GM21529 (cell line): ENCODE results near the gene NETO2.
"Not testable (repeated sequence)": the region's sequence is repeated elsewhere in the genome, so short reads cannot be mapped to it uniquely, and the experiment has no call there.

Experiments
- ATAC-seq: cut with Tn5 transposase; IDR thresholded peaks from one replicate; pipeline ENCODE4 v1.9.1; 2021; ENCODE audit not compliant: unreplicated experiment

Gene NETO2

DNA sequence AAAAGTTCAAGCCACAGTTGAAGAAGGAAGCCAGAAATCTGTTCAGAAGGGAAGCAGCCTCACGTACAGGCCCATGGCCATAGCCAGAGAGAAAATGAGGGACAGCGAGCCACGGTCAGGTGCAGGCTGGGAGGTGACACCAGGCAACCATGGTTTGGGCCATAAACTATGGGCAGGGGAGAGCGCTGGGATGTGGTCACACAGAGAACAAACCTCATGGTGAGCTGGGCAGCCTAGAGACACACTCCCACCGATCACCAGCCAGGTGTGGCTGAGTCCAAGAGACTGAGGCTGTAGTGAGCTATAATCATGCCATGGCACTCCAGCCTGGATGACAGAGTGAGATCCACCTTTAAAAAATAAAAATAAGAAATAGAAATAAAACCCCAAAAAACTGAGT is 76.5 kb downstream of the NETO2 start:
- no peak for ATAC-seq

DNA sequence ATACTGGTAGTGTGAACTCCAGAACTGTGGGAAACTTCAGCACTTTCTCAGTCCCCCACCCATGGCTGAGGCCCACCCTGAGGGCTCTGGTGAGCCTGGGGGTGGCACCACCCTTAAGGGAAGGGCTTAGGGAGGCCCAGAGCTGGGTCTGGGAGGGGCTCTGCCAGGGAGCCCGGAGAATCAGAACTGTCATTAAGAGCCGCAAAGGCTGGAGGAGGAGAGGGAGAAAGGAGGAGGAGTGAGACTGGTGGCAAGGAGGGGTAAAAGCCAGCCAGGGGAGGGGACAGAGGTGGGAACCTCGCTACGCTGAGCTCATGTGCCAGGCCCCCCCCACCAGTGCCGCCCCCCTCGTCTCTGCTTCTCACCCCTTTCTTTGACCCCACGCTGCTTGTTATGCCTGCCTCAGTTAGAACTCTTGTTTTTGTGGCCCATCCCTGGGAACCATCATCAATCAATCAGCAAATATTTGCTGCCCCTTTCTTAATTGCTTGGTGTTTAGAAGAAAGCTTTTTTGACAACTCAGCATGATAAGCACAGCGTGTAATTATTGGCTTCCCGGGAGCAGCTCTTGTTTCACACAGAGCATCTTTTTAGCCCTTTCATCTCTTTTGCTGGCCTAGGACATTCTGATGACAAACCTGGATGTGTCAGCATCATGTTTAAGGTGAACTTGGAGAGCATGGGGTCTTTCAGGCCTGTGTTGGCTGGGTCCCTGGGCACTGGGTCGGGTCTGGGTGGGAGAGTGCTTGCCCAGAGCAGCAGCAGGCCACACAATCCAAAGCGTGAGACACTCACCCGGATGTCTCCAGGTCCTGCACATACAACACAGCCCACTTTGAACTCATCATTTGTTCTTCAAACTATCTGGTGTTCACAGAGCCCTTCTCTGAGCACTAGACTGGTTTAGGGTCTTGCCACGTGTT is 77.7 kb downstream of the NETO2 start:
- no peak for ATAC-seq

DNA sequence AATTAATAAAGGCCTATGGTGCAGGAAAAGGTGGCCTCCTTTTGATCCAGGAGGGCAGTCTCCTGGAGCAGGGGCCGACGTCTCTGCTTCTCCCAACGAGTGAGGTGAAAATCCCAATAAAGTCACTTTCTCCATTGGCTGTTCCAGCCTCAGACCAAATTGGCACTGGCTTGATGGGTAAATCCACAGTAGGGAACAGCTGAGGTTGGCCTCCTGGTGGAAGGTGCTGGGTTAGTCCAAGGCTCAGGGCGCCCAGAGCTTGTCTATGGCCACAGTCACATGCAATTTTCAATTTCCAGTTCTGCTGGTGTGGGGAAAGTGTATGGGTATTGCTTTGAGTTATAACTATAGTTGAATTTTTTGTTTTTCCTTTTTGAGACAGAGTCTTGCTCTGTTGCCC is 79.0 kb downstream of the NETO2 start:
- no peak for ATAC-seq

DNA sequence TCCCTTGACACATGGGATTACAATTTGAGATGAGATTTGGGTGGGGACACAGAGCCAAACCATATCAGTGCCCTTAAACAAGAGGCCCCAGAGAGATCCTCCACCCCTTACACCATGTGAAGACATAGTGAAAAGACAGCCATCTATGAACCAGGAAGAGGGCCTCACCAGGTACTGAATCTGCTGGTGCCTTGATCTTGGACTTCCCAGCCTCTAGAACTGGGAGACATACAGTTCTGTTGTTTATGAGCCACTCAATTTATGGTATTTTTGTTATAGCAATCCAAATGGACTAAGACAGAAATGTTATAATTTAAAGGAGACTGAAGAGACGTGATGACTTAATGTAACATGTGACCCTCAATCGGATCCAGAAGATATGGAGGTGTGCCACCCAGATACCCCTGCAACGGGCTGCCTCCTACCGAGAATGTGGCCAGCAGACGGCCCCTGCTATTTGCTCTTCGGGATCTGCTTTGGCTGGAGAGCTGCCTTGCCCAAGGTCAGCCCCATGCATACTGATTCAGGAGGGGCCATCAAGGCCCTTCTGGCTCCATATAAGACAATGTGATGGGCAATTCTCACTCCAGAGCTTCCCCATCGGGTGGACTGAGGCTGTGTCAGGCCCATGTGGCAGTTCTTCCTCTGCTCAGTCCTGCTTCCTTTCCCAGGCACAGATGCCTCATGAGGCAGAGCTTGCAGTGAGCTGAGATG is 80.6 kb downstream of the NETO2 start:
- ATAC-seq = no peak

DNA sequence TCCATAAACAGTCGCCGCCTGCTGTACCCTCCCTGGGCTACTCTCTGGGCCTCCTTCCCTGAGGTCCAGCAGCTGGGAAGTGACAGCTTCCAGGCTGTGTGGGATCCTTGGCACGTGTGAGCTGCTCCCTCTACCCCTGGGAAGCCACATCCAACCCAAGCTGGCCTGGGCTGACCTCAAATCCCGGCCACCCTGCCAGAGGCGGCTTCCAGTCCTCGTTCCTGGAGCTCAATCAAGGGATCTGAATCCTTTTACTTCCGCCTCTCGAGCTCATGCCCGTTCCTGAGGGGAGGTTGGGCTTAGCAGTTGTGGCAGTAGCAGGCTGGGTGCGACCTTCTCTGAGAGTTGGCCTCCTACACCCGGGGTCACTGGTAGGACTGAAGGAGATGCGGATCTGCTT is 82.5 kb downstream of the NETO2 start:
- ATAC-seq = no peak

DNA sequence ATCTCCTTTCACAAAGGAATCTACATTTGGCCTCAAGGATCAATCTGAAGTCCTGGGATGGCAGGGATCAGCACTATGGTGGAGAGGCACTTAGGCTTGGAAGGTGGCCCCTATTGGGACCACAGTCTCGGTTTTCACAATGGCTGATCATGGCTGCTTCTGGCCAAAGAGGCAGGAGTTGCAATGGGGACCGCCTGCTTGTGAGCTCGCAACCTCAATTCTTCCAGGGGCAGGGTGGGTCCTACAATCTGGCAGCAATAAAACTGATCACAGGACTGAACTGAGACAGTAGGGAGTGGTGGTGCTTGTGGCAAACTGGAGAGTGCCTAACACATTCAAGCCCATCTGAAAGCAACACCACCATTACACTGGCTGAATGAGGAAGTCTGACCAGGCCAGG is 83.1 kb downstream of the NETO2 start:
- no peak for ATAC-seq

DNA sequence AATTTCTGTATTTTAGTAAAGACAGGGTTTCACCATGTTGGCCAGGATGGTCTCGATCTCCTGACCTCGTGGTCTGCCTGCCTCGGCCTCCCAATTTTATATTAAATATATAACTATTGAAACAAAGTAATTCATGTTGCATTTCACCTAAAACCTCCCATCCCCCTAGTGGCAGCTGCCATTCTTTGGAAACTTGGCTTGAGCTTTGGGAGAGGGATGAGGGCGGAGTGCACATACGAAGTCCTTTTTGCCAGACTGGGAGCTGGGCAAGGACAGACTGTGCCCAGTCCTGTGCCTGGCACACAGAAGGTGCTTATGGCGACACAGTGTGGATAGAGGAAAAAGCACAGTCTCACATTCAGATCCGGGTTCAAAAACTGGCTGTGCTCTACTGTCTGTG is 83.8 kb downstream of the NETO2 start:
- no peak for ATAC-seq

DNA sequence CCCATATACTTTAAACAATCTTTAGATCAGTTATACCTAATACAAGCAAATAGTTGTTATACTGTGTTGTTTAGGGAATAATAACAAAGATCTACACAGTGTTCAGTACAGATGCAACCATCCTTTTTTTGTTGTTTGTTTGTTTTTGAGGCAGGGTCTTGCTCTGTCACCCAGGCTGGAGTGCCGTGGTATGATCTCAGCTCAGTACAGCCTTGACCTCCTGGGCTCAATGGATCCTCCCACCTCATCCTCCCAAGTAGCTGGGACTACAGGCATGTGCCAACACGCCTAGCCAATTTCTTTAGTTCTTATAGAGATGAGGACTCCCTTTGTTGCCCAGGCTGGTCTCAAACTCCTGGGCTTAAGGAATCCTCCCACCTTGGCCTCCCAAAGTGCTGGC is 84.6 kb downstream of the NETO2 start:
- ATAC-seq = not testable (repeated sequence)

DNA sequence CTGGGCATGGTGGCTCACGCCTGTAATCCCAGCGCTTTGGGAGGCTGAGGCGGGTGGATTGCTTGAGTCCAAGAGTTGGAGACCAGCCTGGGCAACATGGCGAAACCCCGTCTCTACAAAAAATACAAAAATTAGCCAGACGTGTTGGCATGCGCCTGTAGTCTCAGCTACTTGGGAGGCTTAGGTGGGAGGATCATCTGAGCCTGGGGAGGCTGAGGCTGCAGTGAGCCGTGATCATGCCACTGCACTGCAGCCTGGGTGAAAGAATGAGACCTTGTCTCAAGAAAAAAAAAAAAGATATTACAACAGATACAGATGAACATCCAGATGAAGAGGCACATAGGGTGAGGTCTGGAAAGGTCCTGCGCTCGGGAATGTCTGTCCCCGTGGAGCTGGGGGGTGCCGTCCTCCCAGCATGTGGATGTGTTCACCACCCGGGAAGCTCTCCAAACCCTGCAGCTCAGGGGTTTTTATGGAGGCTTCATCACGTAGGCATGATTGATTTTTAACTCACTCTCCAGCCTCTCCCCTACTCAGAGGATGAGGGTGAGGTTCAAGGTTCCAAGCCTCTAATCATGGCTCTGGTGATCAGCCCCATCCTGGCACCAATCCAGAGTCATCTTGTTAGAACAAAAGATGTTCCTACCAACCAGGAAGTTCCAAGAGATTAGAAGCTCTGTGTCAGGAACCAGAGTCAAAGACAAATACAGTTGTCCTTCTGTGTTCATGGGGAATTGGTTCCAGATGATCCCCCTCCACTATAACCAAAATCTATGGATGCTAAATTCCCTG is 85.3 kb downstream of the NETO2 start:
- no peak for ATAC-seq

DNA sequence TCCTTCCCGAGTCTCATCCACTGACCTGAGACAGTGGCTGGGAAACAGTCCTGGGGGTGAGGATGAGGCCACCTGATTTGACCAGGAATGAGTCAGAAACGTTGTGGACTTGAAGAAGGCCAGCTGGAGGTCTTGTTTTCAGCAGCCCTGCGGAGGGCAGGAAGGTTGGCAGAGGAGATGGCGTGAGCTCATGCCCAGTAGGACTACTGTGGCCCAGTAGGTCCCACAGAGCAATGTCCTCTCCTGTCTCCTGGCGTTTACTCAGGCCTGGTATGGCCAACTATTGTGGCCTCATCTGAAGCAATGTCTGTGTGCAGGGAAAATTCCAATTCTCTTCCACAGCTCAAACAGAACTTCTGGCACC is 86.1 kb downstream of the NETO2 start:
- ATAC-seq = no peak

DNA sequence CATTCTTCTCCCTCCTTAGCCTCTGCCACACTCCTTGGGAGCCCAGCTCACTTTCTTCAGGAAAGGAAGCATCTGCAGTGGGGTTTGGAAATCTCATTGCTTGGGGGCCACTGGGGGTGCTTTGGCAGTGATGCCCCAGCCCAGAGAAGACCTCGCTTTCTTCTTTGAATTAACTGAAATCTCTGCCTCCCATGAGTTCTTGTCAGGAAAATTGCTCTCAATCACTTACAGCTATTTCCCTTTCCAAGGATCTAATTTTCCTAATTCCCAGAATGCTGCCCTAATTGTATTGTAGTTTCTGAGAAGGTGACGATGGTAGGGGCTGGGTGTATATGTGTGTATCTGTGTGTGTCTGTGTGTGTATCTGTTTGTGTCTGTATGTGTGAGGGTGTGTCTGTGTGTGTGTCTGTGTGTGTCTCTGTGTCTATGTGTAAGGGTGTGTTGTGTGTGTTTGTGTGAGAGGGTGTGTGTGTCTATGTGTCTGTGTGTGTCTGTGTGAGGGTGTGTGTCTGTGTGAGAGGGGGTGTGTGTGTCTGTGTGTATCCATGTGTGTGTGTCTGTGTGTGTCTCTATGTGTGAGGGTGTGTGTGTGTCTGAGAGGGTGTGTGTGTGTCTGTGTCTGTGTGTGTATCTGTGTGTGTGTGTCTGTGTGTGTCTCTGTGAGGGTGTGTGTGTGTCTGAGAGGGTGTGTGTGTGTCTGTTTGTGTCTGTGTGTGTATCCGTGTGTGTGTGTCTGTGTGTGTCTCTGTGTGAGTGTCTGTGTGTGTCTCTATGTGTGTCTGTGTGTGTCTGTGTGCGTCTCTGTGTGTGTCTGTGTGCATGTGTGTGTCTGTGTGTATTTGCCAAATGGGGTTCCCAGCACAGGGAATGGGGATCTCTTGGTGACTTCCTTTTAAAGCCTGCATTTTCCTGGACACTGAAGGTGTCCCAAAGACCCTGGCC is 86.8 kb downstream of the NETO2 start:
- no peak for ATAC-seq

DNA sequence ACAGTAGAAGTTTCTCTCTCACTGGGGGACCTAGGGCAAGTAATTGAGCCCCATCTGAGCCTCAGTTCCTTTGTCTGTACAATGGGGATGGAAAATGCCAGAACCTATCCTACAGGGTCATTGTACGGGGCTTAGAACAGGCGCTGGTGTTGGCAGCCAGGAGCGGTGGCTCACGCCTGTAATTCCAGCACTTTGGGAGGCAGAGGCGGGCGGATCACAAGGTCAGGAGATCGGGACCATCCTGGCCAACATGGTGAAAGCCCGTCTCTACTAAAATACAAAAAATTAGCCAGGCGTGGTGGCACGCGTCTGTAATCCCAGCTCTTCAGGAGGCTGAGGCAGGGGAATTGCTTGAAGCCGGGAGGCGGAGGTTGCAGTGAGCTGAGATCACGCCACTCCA is 87.7 kb downstream of the NETO2 start:
- not testable (repeated sequence) for ATAC-seq

DNA sequence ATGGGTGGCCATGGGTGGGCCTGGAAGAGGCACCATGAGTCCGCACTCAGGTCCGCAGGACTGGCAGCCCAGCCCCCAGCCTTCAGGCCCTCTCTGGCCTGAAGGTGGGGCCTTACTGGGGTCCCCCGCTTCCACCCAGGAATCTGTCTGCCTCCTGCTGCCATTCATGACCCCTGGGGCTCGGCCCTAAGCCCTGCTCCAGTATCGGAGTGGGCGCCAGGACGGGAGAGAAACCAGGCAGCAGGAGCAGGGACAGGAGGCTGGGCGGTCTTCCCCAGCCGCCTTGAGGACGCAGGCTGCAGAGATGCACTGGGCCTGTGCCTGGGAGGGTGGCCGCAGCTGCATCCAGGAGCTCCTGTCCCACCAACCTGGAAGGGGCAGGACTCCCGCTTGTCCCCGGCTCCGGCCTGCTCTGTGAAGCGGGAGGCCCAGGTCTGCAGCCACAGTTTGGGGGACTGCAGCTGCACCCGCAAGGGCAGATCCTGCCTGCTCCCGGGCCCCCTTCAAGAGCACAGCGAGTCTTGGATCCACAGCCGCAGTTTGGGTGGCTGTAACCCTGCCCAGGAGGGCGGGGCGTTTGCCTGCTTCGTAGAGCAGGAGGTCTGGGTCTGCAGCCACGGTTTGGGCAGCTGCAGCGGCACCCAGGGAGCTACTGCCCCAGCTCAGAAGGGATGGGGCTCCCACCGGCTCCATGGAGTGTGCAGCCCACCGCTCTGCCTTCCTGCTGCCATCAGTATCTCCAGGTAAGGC is 88.4 kb downstream of the NETO2 start:
- ATAC-seq = no peak

DNA sequence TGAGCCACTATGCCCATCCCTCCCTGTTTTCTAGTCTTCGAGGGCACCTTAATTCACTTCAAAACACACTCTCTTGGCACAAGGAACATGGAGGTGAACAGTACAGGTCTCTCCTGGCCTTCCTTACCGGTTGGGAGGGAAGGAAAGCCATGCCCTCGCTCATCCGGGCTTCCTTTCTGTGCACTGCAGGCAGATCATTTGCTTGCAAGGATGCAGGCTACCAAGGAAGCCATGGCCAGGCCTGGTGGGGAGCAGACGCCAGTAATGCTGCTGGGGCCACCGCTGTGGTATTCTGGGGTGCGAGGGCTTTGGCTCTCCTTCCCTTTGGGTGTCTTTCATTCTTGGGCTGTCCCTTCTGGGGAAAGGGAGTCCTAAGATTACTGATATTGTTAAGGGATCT is 89.4 kb downstream of the NETO2 start:
- ATAC-seq = no peak

DNA sequence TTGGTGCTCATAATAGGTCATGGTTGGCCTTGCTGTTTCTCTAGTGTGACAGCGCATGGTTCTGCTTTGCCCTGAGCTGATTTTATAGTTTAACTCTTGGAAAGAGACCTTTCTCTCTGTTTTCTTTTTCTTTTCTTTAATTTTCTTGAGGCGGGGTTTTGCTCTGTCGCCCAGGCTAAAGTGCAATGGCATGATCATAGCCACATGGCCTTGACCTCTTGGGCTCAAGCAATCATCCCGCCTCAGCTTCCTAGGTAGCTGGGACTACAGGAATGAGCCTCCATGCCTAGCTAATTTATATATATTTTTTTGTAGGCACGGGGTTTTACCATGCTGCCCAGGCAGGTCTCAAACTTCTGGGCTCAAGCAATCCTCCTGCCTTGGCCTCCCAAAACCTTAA is 89.8 kb downstream of the NETO2 start:
- ATAC-seq = no peak

DNA sequence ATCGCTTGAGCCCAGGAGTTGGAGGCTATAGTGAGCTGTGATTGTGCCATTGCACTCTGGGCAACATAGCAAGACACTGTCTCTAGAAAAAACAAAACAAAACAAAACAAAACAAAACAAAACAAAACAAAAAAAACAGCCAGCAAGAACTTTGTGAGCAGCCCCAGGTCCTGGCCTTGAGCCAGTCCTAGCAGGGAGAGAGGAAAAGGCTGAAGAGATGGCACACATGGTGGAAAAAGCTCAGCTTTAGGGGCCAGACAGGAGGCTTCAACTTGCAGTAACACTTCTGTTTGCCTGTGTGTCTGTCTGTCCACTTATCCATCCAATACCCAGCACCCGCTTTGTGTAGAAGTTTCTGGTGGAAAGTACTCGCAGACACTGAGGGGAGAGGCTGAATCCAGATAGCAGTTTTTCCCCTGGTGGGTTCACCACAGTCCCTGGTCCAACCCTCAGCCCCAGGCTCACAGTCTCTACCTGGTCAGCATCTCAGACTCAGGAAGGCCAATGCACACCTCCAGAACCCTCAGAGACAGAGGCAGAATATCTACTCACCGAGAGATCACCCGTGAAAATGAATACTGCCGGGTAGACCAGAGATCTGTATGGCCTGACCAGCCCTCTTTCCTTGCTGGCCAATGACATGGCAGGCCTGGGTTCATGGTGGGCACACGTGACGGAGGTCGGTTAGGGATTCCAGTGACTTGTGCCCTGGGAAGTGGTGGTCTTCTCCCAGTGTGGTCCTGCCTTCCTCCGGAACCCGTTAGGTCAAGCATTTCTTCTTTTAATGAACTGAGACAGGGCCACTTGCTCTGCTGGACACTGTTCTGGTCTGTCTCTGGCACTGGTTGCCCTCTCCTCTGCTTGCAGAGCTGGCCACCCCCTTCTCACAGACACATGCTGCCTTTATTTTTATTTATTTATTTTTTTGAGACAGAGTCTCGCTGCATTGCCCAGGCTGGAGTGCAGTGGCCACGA is 90.8 kb downstream of the NETO2 start:
- no peak for ATAC-seq

DNA sequence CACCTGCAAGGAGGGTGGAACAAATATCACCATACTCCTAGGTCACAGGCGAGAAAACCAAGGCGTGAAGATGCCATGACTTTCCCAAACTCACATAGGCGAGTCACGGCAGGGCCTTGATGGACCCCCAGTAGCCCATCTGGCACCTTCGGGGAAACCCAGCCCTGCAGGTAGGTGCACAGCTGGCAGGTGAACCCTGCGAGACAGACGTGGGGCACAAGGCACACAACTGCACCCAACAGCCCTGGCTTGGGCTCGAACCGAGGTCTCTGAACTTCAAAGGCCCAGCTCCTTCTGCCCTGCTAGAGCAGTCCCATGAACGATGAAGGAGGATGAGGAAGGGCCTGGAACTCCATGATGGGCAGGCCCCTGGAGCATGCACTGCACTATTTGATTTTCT is 92.7 kb downstream of the NETO2 start:
- ATAC-seq = no peak

DNA sequence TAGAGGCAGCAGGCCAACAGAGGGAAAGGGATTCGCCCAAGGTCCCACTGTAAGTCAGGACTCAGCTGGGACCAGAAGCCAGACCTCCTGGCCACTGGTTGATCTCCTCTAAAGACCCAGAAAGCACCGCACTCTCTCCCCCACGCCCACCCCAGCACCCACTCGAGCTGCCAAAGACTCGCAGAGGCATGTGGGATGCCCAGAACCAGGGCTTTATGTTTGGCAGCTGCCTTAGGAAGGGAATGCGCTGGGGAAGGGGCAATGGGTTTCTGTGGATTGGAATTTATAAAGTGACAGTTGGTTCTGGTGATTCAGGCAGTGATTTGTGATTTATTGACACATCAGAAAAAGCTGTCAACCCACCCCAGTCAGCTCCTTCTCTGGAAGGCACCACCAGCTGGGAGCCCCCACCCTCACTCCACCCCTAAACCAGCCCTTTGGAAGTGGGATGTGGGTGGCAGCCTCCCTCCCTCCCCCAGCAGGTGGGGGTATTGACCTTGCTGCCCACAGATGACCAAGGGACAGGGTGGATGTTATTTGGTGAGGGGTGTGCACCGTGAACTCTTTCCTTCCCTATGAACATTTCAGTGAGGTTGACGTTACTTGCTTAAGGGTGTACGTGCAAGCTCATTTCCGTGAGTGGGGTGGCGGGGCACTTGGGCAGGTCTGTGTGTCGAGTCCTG is 93.7 kb downstream of the NETO2 start:
- no peak for ATAC-seq
